Measurements from ENCODE around the gene TSPYL2.

Gene TSPYL2

GRCh38 chrX:53093177-53093655 is 11.0 kb downstream of the TSPYL2 start:
- TF ChIP-seq CTCF (IDR thresholded peaks at IDR 0.05) = peak; percentile 56
- H3K27me3 ChIP-seq (ENCODE audit: control insufficient read depth, insufficient read depth, low read length) = no peaks in the 10 kb centered on the region
- no peaks in the 10 kb centered on the region for H3K36me3 ChIP-seq (ENCODE audit: control insufficient read depth, insufficient read depth, low read length)
- peak overlapping the region; percentile 91 for H2AFZ ChIP-seq
- peak overlapping the region; percentile 60 for H3K4me3 ChIP-seq (ENCODE audit: low read depth, low read length)
- no peaks in the 10 kb centered on the region for H3K9me3 ChIP-seq (ENCODE audit: control insufficient read depth, low read length)
- H3K9ac ChIP-seq = no peak overlapping the region
- peak overlapping the region; percentile 90 for H3K4me2 ChIP-seq (ENCODE audit: low read length)
- H3K27ac ChIP-seq = peak overlapping the region; percentile 91
- H3K4me1 ChIP-seq = peaks cover 10% of the 10 kb centered on the region
- no peaks in the 10 kb centered on the region for H3K79me2 ChIP-seq

DNA sequence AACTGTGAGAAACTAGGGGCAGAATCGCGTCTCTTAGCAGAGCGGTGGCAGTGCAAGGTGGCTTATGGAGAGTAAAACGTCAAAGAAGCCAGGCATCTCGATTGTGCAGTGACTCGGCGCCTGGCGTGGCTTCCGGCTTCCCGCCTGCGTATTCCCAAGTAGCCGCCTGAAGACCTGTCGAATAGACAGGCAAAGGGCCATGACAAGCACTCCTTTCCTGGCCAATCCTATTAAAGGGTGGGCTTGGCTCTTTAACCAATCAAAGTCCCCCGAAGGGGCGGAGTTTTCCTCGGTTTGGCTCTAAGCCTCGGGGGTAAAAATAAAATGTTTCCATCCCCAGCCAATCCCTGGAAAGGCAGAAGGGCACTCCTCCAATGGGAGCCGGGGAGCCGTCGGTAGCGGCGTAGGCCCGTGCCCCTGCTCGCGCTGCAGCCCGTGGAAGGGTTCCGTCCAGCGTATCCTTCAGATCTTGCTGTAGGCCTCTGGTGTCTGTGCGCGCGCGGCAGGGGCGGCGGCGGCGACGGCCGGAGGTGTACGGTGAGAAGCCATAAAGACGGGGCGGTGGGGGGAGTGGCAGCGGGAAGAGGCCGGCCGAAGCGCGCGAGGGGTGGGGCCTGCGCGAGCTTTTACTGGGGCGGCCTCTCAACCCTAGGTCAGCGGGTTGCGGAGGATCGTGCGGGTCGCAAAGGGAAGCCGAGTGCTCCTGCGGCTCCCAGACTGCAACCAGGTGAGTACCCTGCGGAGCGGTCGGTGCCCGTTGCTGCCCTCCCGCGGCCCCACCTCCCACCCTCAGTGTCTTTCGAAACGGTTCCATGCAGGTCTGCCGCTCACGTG is 11.8 kb downstream of the TSPYL2 start, which contains the start of gene KANTR:
KANTR (plus strand) TSS at position 395 of the 834 bp plus-strand sequence. CDS start 30,131 bp downstream, outside the sequence.
- no peak for TF ChIP-seq CTCF (IDR thresholded peaks at IDR 0.05)
- no peaks in the 10 kb centered on the region for H3K27me3 ChIP-seq (ENCODE audit: control insufficient read depth, insufficient read depth, low read length)

DNA sequence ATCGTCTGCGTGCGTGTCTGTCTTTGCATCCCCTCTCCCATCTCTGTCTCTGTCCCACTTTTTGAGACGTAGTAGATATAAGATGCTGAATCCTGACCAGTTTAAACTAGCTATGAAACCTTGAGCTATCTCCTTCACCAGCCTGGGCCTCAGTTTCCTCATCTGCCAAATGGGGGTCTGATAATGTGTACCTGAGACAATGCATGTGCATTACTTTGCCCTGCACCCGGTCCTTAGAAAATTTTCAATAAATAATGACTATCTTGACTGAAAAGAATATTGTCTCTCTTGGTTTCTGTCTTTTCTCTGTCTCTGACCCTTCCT is 12.4 kb downstream of the TSPYL2 start:
- Histone ChIP-seq H3K27me3 (ENCODE audit: control insufficient read depth, insufficient read depth, low read length) (no peaks in the 10 kb centered on the region), H3K4me3 (ENCODE audit: low read depth, low read length) (peak overlapping the region; percentile 74), H3K79me2 (no peaks in the 10 kb centered on the region), H3K27ac (peak overlapping the region; percentile 91), H3K9ac (peak overlapping the region; percentile 19), H2AFZ (peak overlapping the region; percentile 91), H3K9me3 (ENCODE audit: control insufficient read depth, low read length) (no peaks in the 10 kb centered on the region), H3K4me2 (ENCODE audit: low read length) (peak overlapping the region; percentile 90), H3K36me3 (ENCODE audit: control insufficient read depth, insufficient read depth, low read length) (no peaks in the 10 kb centered on the region), H3K4me1 (peaks cover 7% of the 10 kb centered on the region)
- no peak for TF ChIP-seq CTCF (IDR thresholded peaks at IDR 0.05)

More for the DNA sequence above, 11.8 kb downstream of the TSPYL2 start, which contains the start of gene KANTR:
- Histone ChIP-seq H3K36me3 (ENCODE audit: control insufficient read depth, insufficient read depth, low read length) (no peaks in the 10 kb centered on the region), H2AFZ (peak within 1 kb of the TSS; percentile 91), H3K79me2 (no peaks in the 10 kb centered on the region), H3K27ac (peak within 1 kb of the TSS; percentile 91), H3K4me3 (ENCODE audit: low read depth, low read length) (peak within 1 kb of the TSS; percentile 74), H3K4me2 (ENCODE audit: low read length) (peak within 1 kb of the TSS; percentile 90), H3K4me1 (peaks cover 8% of the 10 kb centered on the region), H3K9me3 (ENCODE audit: control insufficient read depth, low read length) (no peaks in the 10 kb centered on the region), H3K9ac (peak within 1 kb of the TSS; percentile 19)

GRCh38 chrX:53095796-53096195 is 13.6 kb downstream of the TSPYL2 start:
- Histone ChIP-seq H3K27me3 (ENCODE audit: control insufficient read depth, insufficient read depth, low read length) (no peaks in the 10 kb centered on the region), H2AFZ (no peak overlapping the region), H3K36me3 (ENCODE audit: control insufficient read depth, insufficient read depth, low read length) (no peaks in the 10 kb centered on the region), H3K27ac (no peak overlapping the region), H3K4me2 (ENCODE audit: low read length) (no peak overlapping the region), H3K9ac (no peak overlapping the region), H3K9me3 (ENCODE audit: control insufficient read depth, low read length) (no peaks in the 10 kb centered on the region), H3K4me3 (ENCODE audit: low read depth, low read length) (no peak overlapping the region), H3K79me2 (no peaks in the 10 kb centered on the region), H3K4me1 (peaks cover 2% of the 10 kb centered on the region)
- TF ChIP-seq CTCF (IDR thresholded peaks at IDR 0.05) = no peak

Data from parathyroid adenoma (tissue), 2 donors.